GM12878 (cell line): ENCODE measurements around the gene CDKL1. TPM values are rescaled to one million over a fixed set of nuclear protein-coding genes. Genes with fewer than 3 reads are reported as not detected.

ENCODE experiments used
- ATAC-seq: fragments of 200-7000 bp; cut with Tn5 transposase; 3 replicates; pipeline ENCODE4 v1.9.1; 2020; ENCODE audit warnings: mild to moderate bottlenecking, moderate library complexity
- BruUV-seq: library from RNA; stranded (reverse); fragments of 400-500 nt; replicated peaks from 2 replicates; lab custom pipeline; 2021; lab: Mats Ljungman, UMichigan
- CTCF ChIA-PET: fragments of 300-600 bp; sonication (Branson Sonifier 250); formaldehyde crosslinking; extraction: SDS; loops from one replicate; lab custom pipeline; 2021; ENCODE audit warnings: inconsistent platforms; lab: Yijun Ruan, JAX
- POLR2A ChIA-PET: fragments of 350-600 bp; formaldehyde crosslinking; extraction: SDS; loops from one replicate; lab custom pipeline; 2021; ENCODE audit warnings: inconsistent platforms; lab: Charles Lee
- RAD21 ChIA-PET: fragments of 300-600 bp; sonication (Branson Sonifier 250); formaldehyde crosslinking; loops from one replicate; lab custom pipeline; 2023; ENCODE audit warnings: antibody characterized with exemption; ENCODE audit not compliant: unreplicated experiment; lab: Charles Lee
- SMC1A ChIA-PET: fragments of 300-600 bp; sonication (Branson Sonifier 250); formaldehyde crosslinking; loops from one replicate; lab custom pipeline; 2023; ENCODE audit not compliant: unreplicated experiment, uncharacterized antibody; lab: Charles Lee
- DNase-seq: peaks from one replicate; pipeline ENCODE4 v3.0.0-alpha.2; 2011; ENCODE audit warnings: low read depth, low spot score
- FAIRE-seq: peaks from 3 replicates; lab custom pipeline; 2011; peaks lifted over from hg19 to GRCh38; lab: Jason Lieb, UNC
- H2AFZ ChIP-seq: 2 replicates; pipeline ENCODE4 v1.6.0; 2011; ENCODE audit warnings: low read depth, low read length, control low read depth; ENCODE audit not compliant: control insufficient read depth
- H3K27ac ChIP-seq: 2 replicates; pipeline ENCODE4 v1.5.1; 2011; ENCODE audit warnings: control low read depth; ENCODE audit not compliant: control insufficient read depth, insufficient read depth
- H3K27me3 ChIP-seq, 2 experiments: replicated peaks in 1 of 2; 2 replicates each; pipeline versions ENCODE4 v1.6.0 to v1.6.1; 2011; ENCODE audit warnings: low read length in 1 of 2; ENCODE audit not compliant: control insufficient read depth in 2 of 2, insufficient read depth in 2 of 2
- H3K36me3 ChIP-seq, 2 experiments: 2 replicates each; pipeline ENCODE4 v1.5.1; 2011; ENCODE audit warnings: low read length in 1 of 2; ENCODE audit not compliant: control insufficient read depth in 2 of 2, insufficient read depth in 2 of 2
- H3K4me1 ChIP-seq: 2 replicates; pipeline ENCODE4 v1.6.1; 2011; ENCODE audit warnings: mild to moderate bottlenecking, low read length, moderate library complexity, mixed read lengths; ENCODE audit not compliant: control insufficient read depth, insufficient read depth
- H3K4me2 ChIP-seq: 2 replicates; pipeline ENCODE4 v1.6.0; 2011; ENCODE audit warnings: control low read depth; ENCODE audit not compliant: control insufficient read depth, insufficient read depth
- H3K4me3 ChIP-seq: fragments of 200-600 bp; sonication (generic); 2 replicates; pipeline ENCODE4 v1.5.1; 2016
- H3K79me2 ChIP-seq: 2 replicates; pipeline ENCODE4 v1.6.0; 2011; ENCODE audit warnings: low read length; ENCODE audit not compliant: control insufficient read depth, insufficient read depth
- H3K9ac ChIP-seq: 2 replicates; pipeline ENCODE4 v1.8.0; 2011; ENCODE audit warnings: low read length, control low read depth, mixed read lengths; ENCODE audit not compliant: control insufficient read depth, insufficient read depth
- H3K9me3 ChIP-seq: replicated peaks from 3 replicates; pipeline ENCODE4 v1.5.1; 2011; ENCODE audit warnings: mild to moderate bottlenecking, low read length; ENCODE audit not compliant: control insufficient read depth, insufficient read depth
- H4K20me1 ChIP-seq: 2 replicates; pipeline ENCODE4 v1.6.0; 2011; ENCODE audit not compliant: control insufficient read depth, insufficient read depth
- CEBPB ChIP-seq, 2 experiments: fragments of 150-350 bp in 1 of 2; IDR thresholded peaks; 2 replicates each; pipeline ENCODE4 v1.6.1; 2012 to 2014; ENCODE audit warnings: low read depth in 2 of 2, low read length in 2 of 2, borderline replicate concordance in 1 of 2, inconsistent platforms in 1 of 2
- CREB1 ChIP-seq: IDR thresholded peaks from 2 replicates; pipeline ENCODE4 v1.6.1; 2012; ENCODE audit warnings: low read depth, mild to moderate bottlenecking, inconsistent platforms
- EGR1 ChIP-seq, 2 experiments: IDR thresholded peaks; 1 replicate in 1 of 2; 2 replicates in 1 of 2; pipeline ENCODE4 v1.6.1; 2011 to 2012; ENCODE audit warnings: low read depth in 2 of 2, low read length in 2 of 2, borderline replicate concordance in 1 of 2, mild to moderate bottlenecking in 1 of 2, moderate library complexity in 1 of 2
- GATAD2B ChIP-seq: fragments of 450-650 bp; conservative IDR thresholded peaks from 2 replicates; pipeline ENCODE4 v1.6.1; 2017; ENCODE audit warnings: low read depth, mild to moderate bottlenecking, moderate library complexity
- HDGF ChIP-seq: fragments of 450-650 bp; IDR thresholded peaks from 2 replicates; pipeline ENCODE4 v1.6.1; 2016; ENCODE audit warnings: antibody characterized with exemption
- JUNB ChIP-seq: IDR thresholded peaks from 2 replicates; pipeline ENCODE4 v1.6.1; 2016; ENCODE audit warnings: antibody characterized with exemption, mild to moderate bottlenecking
- MTA3 ChIP-seq: IDR thresholded peaks from 2 replicates; pipeline ENCODE4 v1.6.1; 2012; ENCODE audit warnings: low read length, inconsistent platforms, borderline replicate concordance
- NFYA ChIP-seq: IDR thresholded peaks from 2 replicates; pipeline ENCODE4 v1.6.1; 2011; ENCODE audit warnings: low read depth, mild to moderate bottlenecking, low read length, improper control_type of control experiment, borderline replicate concordance
- NFYB ChIP-seq: IDR thresholded peaks from 2 replicates; pipeline ENCODE4 v1.6.1; 2011; ENCODE audit warnings: low read depth, mild to moderate bottlenecking, low read length, improper control_type of control experiment, moderate library complexity; ENCODE audit not compliant: insufficient read depth
- POLR2AphosphoS2 ChIP-seq: IDR thresholded peaks from 2 replicates; pipeline ENCODE4 v1.6.1; 2011; ENCODE audit warnings: low read depth, mild to moderate bottlenecking, low read length, improper control_type of control experiment, moderate library complexity
- RCOR1 ChIP-seq: conservative IDR thresholded peaks from 2 replicates; pipeline ENCODE4 v1.6.1; 2012; ENCODE audit warnings: low read depth, low read length, improper control_type of control experiment
- RFX5 ChIP-seq: IDR thresholded peaks from 2 replicates; pipeline ENCODE4 v1.6.1; 2011; ENCODE audit warnings: low read depth, low read length, improper control_type of control experiment
- SMAD5 ChIP-seq: IDR thresholded peaks from 2 replicates; pipeline ENCODE4 v1.6.1; 2016; ENCODE audit warnings: antibody characterized with exemption, low read depth
- SRF ChIP-seq, 2 experiments: IDR thresholded peaks; 2 replicates each; pipeline ENCODE4 v1.6.1; 2011; ENCODE audit warnings: low read depth in 2 of 2, low read length in 2 of 2, mild to moderate bottlenecking in 1 of 2, moderate library complexity in 1 of 2
- TCF7 ChIP-seq: IDR thresholded peaks from 2 replicates; pipeline ENCODE4 v1.6.1; 2014; ENCODE audit warnings: antibody characterized with exemption, borderline replicate concordance
- YBX1 ChIP-seq: fragments of 450-650 bp; IDR thresholded peaks from 2 replicates; pipeline ENCODE4 v1.6.1; 2016; ENCODE audit warnings: antibody characterized with exemption
- ZBED1 ChIP-seq: IDR thresholded peaks from 2 replicates; pipeline ENCODE4 v1.6.1; 2016; ENCODE audit warnings: borderline replicate concordance
- ZBTB11 ChIP-seq: fragments of 450-650 bp; formaldehyde crosslinking; IDR thresholded peaks from 2 replicates; pipeline ENCODE4 v1.5.0; 2022; ENCODE audit warnings: mild to moderate bottlenecking, missing genetic modification characterization
- ZNF24 ChIP-seq: fragments of 450-650 bp; IDR thresholded peaks from 2 replicates; pipeline ENCODE4 v1.6.1; 2017; ENCODE audit warnings: antibody characterized with exemption, mild to moderate bottlenecking
- WGBS: methylation state at CpG from one replicate; pipeline ENCODE4 v1.1.6; 2016; ENCODE audit warnings: low lambda C conversion rate; ENCODE audit not compliant: insufficient replicate concordance, insufficient coverage; ENCODE audit errors: missing lambda C conversion rate; 5-methylcytosine and 5-hydroxymethylcytosine counted together
- in situ Hi-C: fragments of 300-500 bp; cut with MboI; formaldehyde crosslinking; loops from 9 replicates; pipeline ENCODE4 v1.14.3; 2018; ENCODE audit warnings: mixed read lengths
- intact Hi-C: fragments of 100-400 bp; cut with micrococcal nuclease; formaldehyde crosslinking; loops from one replicate; pipeline ENCODE4 v1.14.2; 2022; ENCODE audit not compliant: unreplicated experiment
- polyA plus RNA-seq, 11 experiments: library from polyadenylated mRNA; depleted of rRNA in 4 of 11; unstranded in 6 of 11; stranded (reverse) in 5 of 11; fragments of >200 nt; fragmentation: Nextera tagmentation in 4 of 11; fragmentation: Illumina TruSeq in 1 of 11; extraction: Ambion mirVana in 4 of 11; extraction: Trizol in 1 of 11; gene quantifications; 1 replicate in 1 of 11; 2 replicates in 10 of 11; pipeline versions ENCODE4 v1.2.1 to v1.2.3, GENCODE V29; 2011 to 2016; ENCODE audit warnings: inconsistent platforms in 2 of 11, missing spikeins in 2 of 11, low read depth in 1 of 11
- total RNA-seq, 4 experiments: library from RNA; depleted of rRNA in 3 of 4; stranded (reverse); fragments of >200 nt in 3 of 4; fragmentation: Illumina TruSeq in 1 of 4; extraction: Trizol in 1 of 4; gene quantifications; 2 replicates each; pipeline versions ENCODE4 v1.2.1 to v1.2.3, GENCODE V29; 2013 to 2021

Gene CDKL1
- total and polyA plus RNA-seq, 10 of the 15 experiments (the other 5 are each of a cell fraction or from before 2014, with no cell fraction given), result 9.0 to 19.0 (median 11.1) TPM

DNA sequence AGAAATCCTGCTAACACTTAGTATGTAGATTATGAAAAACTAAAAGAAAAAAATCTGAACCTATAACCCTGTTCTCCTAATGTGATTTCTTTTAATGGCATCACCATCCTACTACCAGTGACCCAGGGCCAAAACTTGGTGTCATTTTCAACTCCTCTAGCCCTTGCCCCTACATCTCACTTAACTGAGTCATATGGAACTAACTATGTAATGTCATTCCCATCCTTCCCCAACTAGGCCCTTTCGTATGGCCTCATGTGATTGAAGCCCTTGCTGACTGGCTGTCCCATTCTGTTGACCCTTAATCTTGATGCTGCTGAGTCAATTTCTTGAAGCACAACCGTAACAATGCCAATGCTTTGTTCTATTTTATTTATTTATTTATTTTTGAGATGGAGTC lies 77.0 kb downstream of the CDKL1 start:
- in situ Hi-C loops, result loop anchor here (5.0 kb wide), 1 partner anchor 208 kb away; no protein-coding TSS in a partner anchor
- FAIRE-seq (no peak), ATAC-seq (no peak), DNase-seq (no peak)
- Histone ChIP-seq H2AFZ (no peak overlapping the region), H3K4me2 (peak overlapping the region; percentile 44; the same call in 1 of the 2 replicates), H3K27me3 (no peaks in the 10 kb centered on the region), H3K4me3 (no peak overlapping the region), H3K36me3 (peaks cover 0 to 3% of the 10 kb centered on the region in 2 experiments; a peak in 2 of 4 replicates), H4K20me1 (no peaks in the 10 kb centered on the region; the same call in 1 of the 2 replicates), H3K4me1 (peaks cover 27% of the 10 kb centered on the region), H3K79me2 (peaks cover 9% of the 10 kb centered on the region), H3K27ac (peak overlapping the region; percentile 77), H3K9ac (no peak overlapping the region), H3K9me3 (no peaks in the 10 kb centered on the region; the same call in 2 of the 3 replicates)
- 68% methylated on average over 2 of the region's 2 CpGs for WGBS
- BruUV-seq, result no TSS peak
- CTCF ChIA-PET, result interaction anchor here (0.7 to 3.7 kb wide), 19 partner anchors 8 to 539 kb away, joined by 3 to 39 read pairs (median 9); partner anchors contain the start of genes CDKL1, DMAC2L and L2HGDH
- RAD21 ChIA-PET, result interaction anchor here (1.0 to 2.9 kb wide), 4 partner anchors 44 to 205 kb away, joined by 3 to 16 read pairs (median 9); no protein-coding TSS in a partner anchor
- SMC1A ChIA-PET, result interaction anchor here (1.2 to 3.3 kb wide), 10 partner anchors 9 to 209 kb away, joined by 3 to 17 read pairs (median 9); partner anchors contain the start of gene CDKL1
- POLR2A ChIA-PET, result interaction anchor here (0.9 to 1.4 kb wide), 2 partner anchors 9 to 209 kb away, joined by 4 read pairs; no protein-coding TSS in a partner anchor
- TF ChIP-seq CREB1, result no peak
- TF ChIP-seq SMAD5, result no peak
- TF ChIP-seq SRF (IDR thresholded peaks at IDR 0.05; ENCODE audit: low read depth in 2 of 2, low read length in 2 of 2), result no peak
- TF ChIP-seq NFYA, result no peak
- TF ChIP-seq EGR1 (IDR thresholded peaks at IDR 0.05; ENCODE audit: borderline replicate concordance in 1 of 2, low read depth in 2 of 2, low read length in 2 of 2), result no peak
- no peak for TF ChIP-seq TCF7
- no peak for TF ChIP-seq GATAD2B
- TF ChIP-seq HDGF, result no peak
- no peak for TF ChIP-seq CEBPB (IDR thresholded peaks at IDR 0.05; ENCODE audit: borderline replicate concordance in 1 of 2, low read depth in 2 of 2, low read length in 2 of 2)
- TF ChIP-seq JUNB, result no peak
- no peak for TF ChIP-seq ZNF24
- no peak for TF ChIP-seq RFX5
- no peak for TF ChIP-seq YBX1
- TF ChIP-seq MTA3, result no peak
- TF ChIP-seq ZBED1, result no peak
- no peak for TF ChIP-seq RCOR1
- TF ChIP-seq NFYB, result no peak
- no peak for TF ChIP-seq ZBTB11 (CRISPR knock-in tag)
- no peak for TF ChIP-seq POLR2AphosphoS2
- intact Hi-C loops, result loop anchor here (2.0 to 10.0 kb wide), 2 partner anchors 77 to 505 kb away; partner anchors contain the start of gene CDKL1
